ENCODE data around the gene SCN3B.

The SCN3B gene

GRCh38 chr11:123641495-123641840 is 13.0 kb downstream of the SCN3B start:
- no peaks in the 10 kb centered on the region for H3K9me3 ChIP-seq (ENCODE audit: control insufficient read depth, insufficient read depth, low read length)
- no peak overlapping the region for H3K9ac ChIP-seq (ENCODE audit: low read depth, low read length)
- H3K4me1 ChIP-seq (ENCODE audit: insufficient read depth, low read length) = peaks cover 8% of the 10 kb centered on the region
- no peaks in the 10 kb centered on the region for H3K36me3 ChIP-seq (ENCODE audit: insufficient read depth, low read length)

- no peaks in the 10 kb centered on the region for H3K36me3 ChIP-seq (ENCODE audit: insufficient read depth, low read length)
- peaks cover 8% of the 10 kb centered on the region for H3K4me1 ChIP-seq (ENCODE audit: insufficient read depth, low read length)
- no peaks in the 10 kb centered on the region for H3K9me3 ChIP-seq (ENCODE audit: control insufficient read depth, insufficient read depth, low read length)
- H3K9ac ChIP-seq (ENCODE audit: low read depth, low read length) = no peak overlapping the region
These were observed 13.5 kb downstream of the SCN3B start for GRCh38 chr11:123640677-123641494.

GRCh38 chr11:123640029-123640428 is 14.4 kb downstream of the SCN3B start:
- Histone ChIP-seq H3K9me3 (ENCODE audit: control insufficient read depth, insufficient read depth, low read length) (no peaks in the 10 kb centered on the region), H3K36me3 (ENCODE audit: insufficient read depth, low read length) (no peaks in the 10 kb centered on the region), H3K4me1 (ENCODE audit: insufficient read depth, low read length) (peaks cover 8% of the 10 kb centered on the region), H3K9ac (ENCODE audit: low read depth, low read length) (no peak overlapping the region)

- Histone ChIP-seq H3K9me3 (ENCODE audit: control insufficient read depth, insufficient read depth, low read length) (no peaks in the 10 kb centered on the region), H3K4me1 (ENCODE audit: insufficient read depth, low read length) (no peaks in the 10 kb centered on the region), H3K9ac (ENCODE audit: low read depth, low read length) (no peak overlapping the region), H3K36me3 (ENCODE audit: insufficient read depth, low read length) (no peaks in the 10 kb centered on the region)
These were observed 24.3 kb downstream of the SCN3B start for GRCh38 chr11:123630126-123630608.

- H3K36me3 ChIP-seq (ENCODE audit: insufficient read depth, low read length) = no peaks in the 10 kb centered on the region; the same call in 1 of the 2 replicates
- H3K4me1 ChIP-seq (ENCODE audit: insufficient read depth, low read length) = no peaks in the 10 kb centered on the region
- H3K9me3 ChIP-seq (ENCODE audit: control insufficient read depth, insufficient read depth, low read length) = no peaks in the 10 kb centered on the region
- H3K9ac ChIP-seq (ENCODE audit: low read depth, low read length) = no peak overlapping the region
These were observed 25.3 kb downstream of the SCN3B start for GRCh38 chr11:123628936-123629683.

- H3K36me3 ChIP-seq (ENCODE audit: insufficient read depth, low read length) = no peaks in the 10 kb centered on the region; the same call in 1 of the 2 replicates
- H3K9ac ChIP-seq (ENCODE audit: low read depth, low read length) = no peak overlapping the region
- H3K9me3 ChIP-seq (ENCODE audit: control insufficient read depth, insufficient read depth, low read length) = no peaks in the 10 kb centered on the region
- no peaks in the 10 kb centered on the region for H3K4me1 ChIP-seq (ENCODE audit: insufficient read depth, low read length)
These were observed 29.4 kb downstream of the SCN3B start for GRCh38 chr11:123624974-123625373.

- no peak overlapping the region for H3K9ac ChIP-seq (ENCODE audit: low read depth, low read length)
- H3K36me3 ChIP-seq (ENCODE audit: insufficient read depth, low read length) = no peaks in the 10 kb centered on the region; the same call in 1 of the 2 replicates
- no peaks in the 10 kb centered on the region for H3K4me1 ChIP-seq (ENCODE audit: insufficient read depth, low read length)
- no peaks in the 10 kb centered on the region for H3K9me3 ChIP-seq (ENCODE audit: control insufficient read depth, insufficient read depth, low read length)
These were observed 31.8 kb downstream of the SCN3B start for GRCh38 chr11:123622576-123622975.

- Histone ChIP-seq H3K9me3 (ENCODE audit: control insufficient read depth, insufficient read depth, low read length) (no peaks in the 10 kb centered on the region), H3K9ac (ENCODE audit: low read depth, low read length) (no peak overlapping the region), H3K36me3 (ENCODE audit: insufficient read depth, low read length) (peaks cover 7% of the 10 kb centered on the region; the same call in 1 of the 2 replicates), H3K4me1 (ENCODE audit: insufficient read depth, low read length) (no peaks in the 10 kb centered on the region; the same call in 1 of the 2 replicates)
These were observed 37.8 kb downstream of the SCN3B start for GRCh38 chr11:123616505-123617198.

- Histone ChIP-seq H3K4me1 (ENCODE audit: insufficient read depth, low read length) (no peaks in the 10 kb centered on the region; the same call in 1 of the 2 replicates), H3K36me3 (ENCODE audit: insufficient read depth, low read length) (peaks cover 7% of the 10 kb centered on the region; the same call in 1 of the 2 replicates), H3K9me3 (ENCODE audit: control insufficient read depth, insufficient read depth, low read length) (no peaks in the 10 kb centered on the region), H3K9ac (ENCODE audit: low read depth, low read length) (no peak overlapping the region)
These were observed 42.7 kb downstream of the SCN3B start for GRCh38 chr11:123611698-123612097.

GRCh38 chr11:123608945-123609344 is 45.5 kb downstream of the SCN3B start:
- Histone ChIP-seq H3K36me3 (ENCODE audit: insufficient read depth, low read length) (peaks cover 3% of the 10 kb centered on the region; the same call in 1 of the 2 replicates), H3K4me1 (ENCODE audit: insufficient read depth, low read length) (no peaks in the 10 kb centered on the region), H3K9me3 (ENCODE audit: control insufficient read depth, insufficient read depth, low read length) (no peaks in the 10 kb centered on the region), H3K9ac (ENCODE audit: low read depth, low read length) (no peak overlapping the region)

- H3K36me3 ChIP-seq (ENCODE audit: insufficient read depth, low read length) = peaks cover 3% of the 10 kb centered on the region; the same call in 1 of the 2 replicates
- H3K9ac ChIP-seq (ENCODE audit: low read depth, low read length) = no peak overlapping the region
- no peaks in the 10 kb centered on the region for H3K9me3 ChIP-seq (ENCODE audit: control insufficient read depth, insufficient read depth, low read length)
- no peaks in the 10 kb centered on the region for H3K4me1 ChIP-seq (ENCODE audit: insufficient read depth, low read length)
These were observed 46.1 kb downstream of the SCN3B start for GRCh38 chr11:123608371-123608770.

- no peaks in the 10 kb centered on the region for H3K9me3 ChIP-seq (ENCODE audit: control insufficient read depth, insufficient read depth, low read length)
- no peak overlapping the region for H3K9ac ChIP-seq (ENCODE audit: low read depth, low read length)
- no peaks in the 10 kb centered on the region for H3K36me3 ChIP-seq (ENCODE audit: insufficient read depth, low read length)
- no peaks in the 10 kb centered on the region for H3K4me1 ChIP-seq (ENCODE audit: insufficient read depth, low read length)
These were observed 46.6 kb downstream of the SCN3B start for GRCh38 chr11:123607781-123608180.

GRCh38 chr11:123603666-123604065 is 50.8 kb downstream of the SCN3B start:
- no peak overlapping the region for H3K9ac ChIP-seq (ENCODE audit: low read depth, low read length)
- H3K36me3 ChIP-seq (ENCODE audit: insufficient read depth, low read length) = no peaks in the 10 kb centered on the region
- no peaks in the 10 kb centered on the region for H3K9me3 ChIP-seq (ENCODE audit: control insufficient read depth, insufficient read depth, low read length)
- H3K4me1 ChIP-seq (ENCODE audit: insufficient read depth, low read length) = no peaks in the 10 kb centered on the region

GRCh38 chr11:123601743-123602142 is 52.7 kb downstream of the SCN3B start:
- H3K4me1 ChIP-seq (ENCODE audit: insufficient read depth, low read length) = no peaks in the 10 kb centered on the region
- no peak overlapping the region for H3K9ac ChIP-seq (ENCODE audit: low read depth, low read length)
- no peaks in the 10 kb centered on the region for H3K9me3 ChIP-seq (ENCODE audit: control insufficient read depth, insufficient read depth, low read length)
- no peaks in the 10 kb centered on the region for H3K36me3 ChIP-seq (ENCODE audit: insufficient read depth, low read length)
